ENCODE results near the gene TSHZ1. TPM values are rescaled to one million over a fixed set of nuclear protein-coding genes. Genes with fewer than 3 reads are reported as not detected.

TSHZ1 gene
- total RNA-seq, 1 donor from 2014 or later, result 17.0 TPM

DNA sequence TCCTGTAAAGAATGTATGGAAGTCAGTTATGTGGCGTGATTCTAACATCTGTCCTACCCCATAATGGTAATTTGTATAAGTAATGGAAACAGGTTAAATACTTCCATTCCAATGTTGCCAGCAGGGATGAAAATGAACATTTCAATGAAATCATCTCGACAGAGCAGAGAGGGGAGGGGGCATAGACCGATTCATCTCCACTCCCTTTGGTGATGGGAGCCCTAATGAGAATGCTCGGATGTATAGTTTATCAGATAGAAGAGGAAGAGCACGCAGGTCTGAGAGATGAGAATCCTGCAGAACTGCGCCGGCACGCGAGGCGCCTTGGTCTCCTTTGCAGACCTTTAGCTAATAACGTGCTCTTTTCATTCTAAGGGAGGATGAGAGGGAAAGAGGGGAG, 61.4 kb downstream of the TSHZ1 start:
- DNase-seq (no peak), ATAC-seq (no peak)
- Histone ChIP-seq H3K36me3 (no peaks in the 10 kb centered on the region), H3K27ac (no peak overlapping the region), H3K4me1 (peaks cover 12% of the 10 kb centered on the region), H3K9me3 (no peaks in the 10 kb centered on the region), H3K4me3 (no peak overlapping the region), H3K27me3 (ENCODE audit: low read depth) (no peaks in the 10 kb centered on the region)
- TF ChIP-seq, protein P1, sequence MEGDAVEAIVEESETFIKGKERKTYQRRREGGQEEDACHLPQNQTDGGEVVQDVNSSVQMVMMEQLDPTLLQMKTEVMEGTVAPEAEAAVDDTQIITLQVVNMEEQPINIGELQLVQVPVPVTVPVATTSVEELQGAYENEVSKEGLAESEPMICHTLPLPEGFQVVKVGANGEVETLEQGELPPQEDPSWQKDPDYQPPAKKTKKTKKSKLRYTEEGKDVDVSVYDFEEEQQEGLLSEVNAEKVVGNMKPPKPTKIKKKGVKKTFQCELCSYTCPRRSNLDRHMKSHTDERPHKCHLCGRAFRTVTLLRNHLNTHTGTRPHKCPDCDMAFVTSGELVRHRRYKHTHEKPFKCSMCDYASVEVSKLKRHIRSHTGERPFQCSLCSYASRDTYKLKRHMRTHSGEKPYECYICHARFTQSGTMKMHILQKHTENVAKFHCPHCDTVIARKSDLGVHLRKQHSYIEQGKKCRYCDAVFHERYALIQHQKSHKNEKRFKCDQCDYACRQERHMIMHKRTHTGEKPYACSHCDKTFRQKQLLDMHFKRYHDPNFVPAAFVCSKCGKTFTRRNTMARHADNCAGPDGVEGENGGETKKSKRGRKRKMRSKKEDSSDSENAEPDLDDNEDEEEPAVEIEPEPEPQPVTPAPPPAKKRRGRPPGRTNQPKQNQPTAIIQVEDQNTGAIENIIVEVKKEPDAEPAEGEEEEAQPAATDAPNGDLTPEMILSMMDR (IDR thresholded peaks at IDR 0.05), result no peak
- intact Hi-C loops (cut with DNase I), result no loop called here

DNA sequence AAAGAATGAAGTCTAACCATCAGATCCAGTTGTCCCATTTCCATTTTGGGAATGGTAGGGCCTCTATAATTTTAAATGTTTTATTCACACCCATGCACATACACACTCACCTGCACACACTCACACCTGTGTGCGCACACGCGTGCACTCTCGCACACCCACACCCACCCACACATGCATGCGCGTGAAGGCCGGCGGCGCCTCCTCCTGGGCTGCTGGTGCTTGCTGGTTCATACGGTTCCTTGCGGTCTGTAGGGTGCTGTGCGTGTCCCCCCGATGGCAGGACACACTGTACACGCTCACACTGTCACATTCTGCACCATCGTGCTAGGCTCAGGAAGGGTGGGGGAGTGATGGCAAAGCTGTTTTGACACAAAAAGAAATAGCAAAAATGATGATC, 63.2 kb downstream of the TSHZ1 start:
- Histone ChIP-seq H3K4me3 (no peak overlapping the region), H3K27ac (no peak overlapping the region), H3K9me3 (no peaks in the 10 kb centered on the region), H3K27me3 (ENCODE audit: low read depth) (no peaks in the 10 kb centered on the region), H3K4me1 (peaks cover 8% of the 10 kb centered on the region), H3K36me3 (no peaks in the 10 kb centered on the region)
- TF ChIP-seq, protein P1 (IDR thresholded peaks at IDR 0.05), result no peak
- ATAC-seq (peak in 1 of 2 donors; percentile 14), DNase-seq (no peak)
- intact Hi-C loops (cut with DNase I), result no loop called here

DNA sequence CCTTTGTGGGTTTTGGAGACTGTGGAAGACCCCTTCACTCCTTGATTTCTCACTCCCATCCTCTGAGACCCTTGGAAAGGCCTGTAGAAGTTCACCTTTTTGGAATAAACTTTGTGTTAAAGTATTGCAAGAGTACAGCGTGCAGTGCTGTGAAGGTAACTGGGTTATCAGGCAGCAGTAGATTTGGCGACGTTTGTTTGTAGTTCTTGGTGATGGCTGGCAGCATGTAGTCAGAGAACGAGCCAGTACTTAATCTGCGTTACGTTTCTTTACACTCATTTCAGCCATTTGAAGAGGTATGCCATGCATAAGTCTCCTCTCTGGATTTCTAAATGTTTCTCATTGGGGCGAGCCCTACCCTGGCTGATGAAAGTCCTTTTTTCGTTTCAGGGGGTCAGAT, 64.6 kb downstream of the TSHZ1 start:
- DNase-seq, result no peak
- Histone ChIP-seq H3K9me3 (no peaks in the 10 kb centered on the region), H3K4me3 (no peak overlapping the region), H3K27me3 (ENCODE audit: low read depth) (no peaks in the 10 kb centered on the region), H3K4me1 (peaks cover 8% of the 10 kb centered on the region), H3K27ac (no peak overlapping the region), H3K36me3 (no peaks in the 10 kb centered on the region)
- ATAC-seq, result no peak
- TF ChIP-seq, protein P1 (IDR thresholded peaks at IDR 0.05), result no peak
- intact Hi-C loops (cut with DNase I), result no loop called here

DNA sequence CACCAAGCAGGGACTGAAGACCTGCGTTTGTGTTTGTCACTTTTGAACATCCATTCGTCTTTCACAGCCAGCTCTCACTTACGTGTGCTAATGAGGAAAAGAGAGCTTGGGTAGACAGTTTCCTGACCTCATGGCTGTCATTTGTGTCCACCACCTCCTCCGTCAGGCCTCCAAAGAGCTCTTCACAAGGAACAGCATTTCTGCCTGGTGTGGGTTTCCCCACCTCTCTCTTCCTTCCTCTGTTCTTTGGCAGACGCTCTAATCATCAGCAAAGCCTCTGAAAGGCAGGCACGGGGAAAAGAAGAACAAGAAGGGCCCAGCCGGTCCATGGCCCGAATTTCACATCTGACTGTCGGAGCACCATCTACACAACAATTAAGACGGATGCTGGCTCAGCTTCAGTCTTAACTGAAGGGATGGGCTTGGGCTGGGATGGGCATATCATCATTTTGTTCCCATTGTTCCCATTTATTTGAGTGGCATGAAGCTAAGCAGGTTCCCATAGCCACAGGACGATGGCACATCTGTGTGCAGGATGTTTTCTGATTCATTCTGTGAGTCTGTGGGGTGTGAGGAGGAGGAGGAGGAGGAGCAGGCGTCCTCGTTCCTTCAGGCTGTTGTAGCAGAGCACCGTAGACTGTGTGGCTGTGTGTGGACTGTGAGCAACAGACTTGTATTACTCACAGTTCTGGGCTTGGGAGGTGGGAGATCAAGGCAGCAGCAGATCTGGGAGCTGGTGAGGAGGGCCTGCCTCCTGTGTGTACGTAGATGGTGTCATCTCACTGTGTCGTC, 66.4 kb downstream of the TSHZ1 start:
- ATAC-seq, result peak in 1 of 2 donors; percentile 14
- no peak overlapping the region for H3K27ac ChIP-seq
- no peaks in the 10 kb centered on the region for H3K36me3 ChIP-seq
- H3K9me3 ChIP-seq, result no peaks in the 10 kb centered on the region
- TF ChIP-seq, protein P1 (IDR thresholded peaks at IDR 0.05), result no peak
- intact Hi-C loops (cut with DNase I), result no loop called here
- no peak for DNase-seq
- H3K4me3 ChIP-seq, result no peak overlapping the region
- no peaks in the 10 kb centered on the region for H3K27me3 ChIP-seq (ENCODE audit: low read depth)
- H3K4me1 ChIP-seq, result peaks cover 8% of the 10 kb centered on the region

DNA sequence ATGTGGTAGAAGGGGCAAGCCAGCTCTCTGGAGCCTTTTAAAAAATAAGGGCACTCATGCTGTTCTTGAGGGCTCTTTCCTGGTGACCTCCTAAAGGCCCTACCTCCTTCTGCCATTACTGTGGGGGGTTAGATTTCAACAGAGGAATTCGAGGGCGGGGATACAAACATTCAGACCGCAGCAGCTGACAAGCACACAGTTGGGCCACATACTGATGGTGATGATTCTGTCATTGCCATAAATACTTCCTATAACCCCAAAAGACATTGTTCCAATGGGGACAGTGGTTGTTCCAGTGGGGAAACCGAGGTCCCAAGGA, 67.0 kb downstream of the TSHZ1 start:
- intact Hi-C loops (cut with DNase I), result no loop called here
- DNase-seq, result no peak

More for the DNA sequence above, 67.0 kb downstream of the TSHZ1 start:
- H3K27ac ChIP-seq, result no peak overlapping the region
- H3K4me1 ChIP-seq, result peaks cover 8% of the 10 kb centered on the region
- H3K4me3 ChIP-seq, result no peak overlapping the region
- no peak for ATAC-seq
- no peaks in the 10 kb centered on the region for H3K36me3 ChIP-seq
- H3K9me3 ChIP-seq, result no peaks in the 10 kb centered on the region
- TF ChIP-seq, protein P1 (IDR thresholded peaks at IDR 0.05), result no peak
- H3K27me3 ChIP-seq (ENCODE audit: low read depth), result no peaks in the 10 kb centered on the region
